Thoracic aorta (tissue), 2 donors: ENCODE data around the gene HOXC10. TPM values are rescaled to one million over a fixed set of nuclear protein-coding genes. Genes with fewer than 3 reads are reported as not detected.

Experiments used
- ATAC-seq: fragments of 150-250 bp; one replicate; pipeline ENCODE4 v1.8.0; 2017; ENCODE audit warnings: low read depth; ENCODE audit not compliant: insufficient number of reproducible peaks, low FRiP score
- DNase-seq: peaks from one replicate; pipeline ENCODE4 v3.0.0-alpha.2; 2020; ENCODE audit warnings: low spot score
- H3K27ac ChIP-seq, 2 donors: fragments of 200-600 bp; sonication (generic); 1 replicate in 1 of 2; 2 replicates in 1 of 2; pipeline ENCODE4 v1.5.1; 2016; ENCODE audit warnings: mild to moderate bottlenecking in 2 of 2, moderate library complexity in 2 of 2
- H3K27me3 ChIP-seq: fragments of 200-600 bp; sonication (generic); replicated peaks from 2 replicates; pipeline ENCODE4 v1.6.0; 2016; ENCODE audit warnings: mild to moderate bottlenecking; ENCODE audit not compliant: insufficient read depth
- H3K36me3 ChIP-seq: fragments of 200-600 bp; sonication (generic); one replicate; pipeline ENCODE4 v1.5.1; 2016
- H3K4me1 ChIP-seq, 2 donors: fragments of 200-600 bp; sonication (generic); 1 replicate in 1 of 2; 2 replicates in 1 of 2; pipeline versions ENCODE4 v1.5.1 to v1.6.0; 2016; ENCODE audit warnings: low read depth in 2 of 2, mild to moderate bottlenecking in 1 of 2; ENCODE audit not compliant: control insufficient read depth in 1 of 2
- H3K4me3 ChIP-seq: fragments of 200-600 bp; sonication (generic); 2 replicates; pipeline ENCODE4 v1.5.1; 2016; ENCODE audit warnings: mild to moderate bottlenecking
- H3K9me3 ChIP-seq: fragments of 200-600 bp; sonication (generic); 2 replicates; pipeline ENCODE4 v1.5.1; 2016
- CTCF ChIP-seq: fragments of 200-600 bp; sonication (generic); IDR thresholded peaks from one replicate; pipeline ENCODE4 v1.5.1; 2019; ENCODE audit warnings: antibody characterized with exemption
- total RNA-seq, 2 donors: library from RNA; depleted of rRNA; stranded (reverse); fragments of >200 nt; gene quantifications; one replicate each; pipeline versions ENCODE4 v1.1.0 to v1.2.3, GENCODE V29; 2016

HOXC10 gene
- total RNA-seq, 2 donors from 2014 or later: not detected

GRCh38 chr12:54012631-54013409 lies 27.9 kb downstream of the HOXC10 start:
- no peak for TF ChIP-seq CTCF
- no peaks in the 10 kb centered on the region for H3K9me3 ChIP-seq
- DNase-seq (no peak), ATAC-seq (no peak)
- H3K27ac ChIP-seq: no peak overlapping the region
- no peaks in the 10 kb centered on the region for H3K27me3 ChIP-seq
- H3K4me1 ChIP-seq: peaks cover 3 to 17% of the 10 kb centered on the region in 2 donors
- H3K36me3 ChIP-seq: no peaks in the 10 kb centered on the region
- H3K4me3 ChIP-seq: no peak overlapping the region

- DNase-seq: no peak
- no peaks in the 10 kb centered on the region for H3K9me3 ChIP-seq
- peaks cover 7 to 14% of the 10 kb centered on the region in 2 donors for H3K4me1 ChIP-seq
- no peaks in the 10 kb centered on the region for H3K36me3 ChIP-seq
- peak overlapping the region in 1 of 2 donors; percentile 32 for H3K27ac ChIP-seq
- H3K27me3 ChIP-seq: no peaks in the 10 kb centered on the region
- H3K4me3 ChIP-seq: peak overlapping the region; percentile 31
- no peak for TF ChIP-seq CTCF
- no peak for ATAC-seq
Observed at GRCh38 chr12:54014377-54015017, 29.6 kb downstream of the HOXC10 start.

- Histone ChIP-seq H3K27me3 (no peaks in the 10 kb centered on the region), H3K4me1 (peaks cover 12 to 14% of the 10 kb centered on the region in 2 donors), H3K4me3 (no peak overlapping the region), H3K9me3 (no peaks in the 10 kb centered on the region), H3K36me3 (no peaks in the 10 kb centered on the region), H3K27ac (no peak overlapping the region)
- TF ChIP-seq CTCF: no peak
- ATAC-seq: no peak
- DNase-seq: no peak
Observed at GRCh38 chr12:54015018-54015931, 30.3 kb downstream of the HOXC10 start.

GRCh38 chr12:54016051-54016450 lies 31.1 kb downstream of the HOXC10 start:
- TF ChIP-seq CTCF: no peak
- Histone ChIP-seq H3K9me3 (no peaks in the 10 kb centered on the region), H3K4me1 (peaks cover 14 to 21% of the 10 kb centered on the region in 2 donors), H3K36me3 (no peaks in the 10 kb centered on the region), H3K27me3 (no peaks in the 10 kb centered on the region), H3K27ac (peak overlapping the region in 1 of 2 donors; percentile 56), H3K4me3 (peak overlapping the region; percentile 69)
- ATAC-seq: no peak
- no peak for DNase-seq
